GM19035 (cell line): ENCODE measurements around the gene TP53INP2.
"Not testable (repeated sequence)": the region's sequence is repeated elsewhere in the genome, so short reads cannot be mapped to it uniquely, and the experiment has no call there.

ENCODE experiments used
- ATAC-seq: cut with Tn5 transposase; IDR thresholded peaks from one replicate; pipeline ENCODE4 v1.9.1; 2021; ENCODE audit not compliant: unreplicated experiment

The TP53INP2 gene

GRCh38 chr20:34705397-34706301 is 1.5 kb downstream of the TP53INP2 start:
- ATAC-seq, result no peak

GRCh38 chr20:34706302-34706875 is 2.2 kb downstream of the TP53INP2 start:
- ATAC-seq, result no peak

DNA sequence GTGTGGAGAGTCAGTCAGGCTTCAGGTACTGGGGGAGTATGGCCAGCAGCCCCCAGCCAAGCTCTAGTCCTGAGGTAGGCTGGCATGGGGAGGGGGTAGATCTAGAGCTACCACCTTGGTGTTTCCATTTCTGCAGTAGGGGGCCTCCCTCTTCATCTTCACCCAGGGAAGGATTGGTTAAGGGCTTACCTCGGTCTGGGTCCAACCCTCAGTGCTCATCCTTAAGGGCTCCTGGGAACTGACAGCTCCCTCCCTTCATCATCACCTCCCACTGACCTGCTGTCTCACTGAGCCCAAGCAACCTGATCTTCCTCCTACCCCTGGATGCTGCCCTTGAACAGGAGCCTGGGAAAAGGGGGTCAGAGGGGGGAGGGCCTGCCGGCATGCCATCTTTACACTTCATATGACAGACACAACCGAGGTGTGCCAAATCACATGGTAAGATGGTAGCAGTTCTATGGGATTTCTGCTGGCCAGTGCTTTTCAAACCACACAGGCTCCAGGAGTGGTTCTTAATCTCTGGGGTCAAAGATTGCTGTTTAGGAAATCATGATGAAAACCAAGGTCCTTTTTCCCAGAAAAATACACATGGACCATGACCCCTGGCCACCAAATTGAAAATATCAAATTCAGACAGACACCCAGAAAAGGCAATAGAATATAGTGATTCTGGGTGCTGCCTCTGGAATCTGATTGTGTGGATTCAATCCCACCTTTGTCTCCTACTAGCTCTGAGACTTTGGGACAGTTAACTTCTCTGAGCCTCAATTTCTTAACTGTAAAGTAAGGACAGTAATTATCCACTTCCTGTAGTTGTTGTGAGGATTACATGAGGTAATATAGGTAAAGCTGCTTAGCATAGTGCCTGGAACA is 3.0 kb downstream of the TP53INP2 start:
- no peak for ATAC-seq

GRCh38 chr20:34708621-34709043 is 4.5 kb downstream of the TP53INP2 start:
- ATAC-seq, result peak; percentile 12

DNA sequence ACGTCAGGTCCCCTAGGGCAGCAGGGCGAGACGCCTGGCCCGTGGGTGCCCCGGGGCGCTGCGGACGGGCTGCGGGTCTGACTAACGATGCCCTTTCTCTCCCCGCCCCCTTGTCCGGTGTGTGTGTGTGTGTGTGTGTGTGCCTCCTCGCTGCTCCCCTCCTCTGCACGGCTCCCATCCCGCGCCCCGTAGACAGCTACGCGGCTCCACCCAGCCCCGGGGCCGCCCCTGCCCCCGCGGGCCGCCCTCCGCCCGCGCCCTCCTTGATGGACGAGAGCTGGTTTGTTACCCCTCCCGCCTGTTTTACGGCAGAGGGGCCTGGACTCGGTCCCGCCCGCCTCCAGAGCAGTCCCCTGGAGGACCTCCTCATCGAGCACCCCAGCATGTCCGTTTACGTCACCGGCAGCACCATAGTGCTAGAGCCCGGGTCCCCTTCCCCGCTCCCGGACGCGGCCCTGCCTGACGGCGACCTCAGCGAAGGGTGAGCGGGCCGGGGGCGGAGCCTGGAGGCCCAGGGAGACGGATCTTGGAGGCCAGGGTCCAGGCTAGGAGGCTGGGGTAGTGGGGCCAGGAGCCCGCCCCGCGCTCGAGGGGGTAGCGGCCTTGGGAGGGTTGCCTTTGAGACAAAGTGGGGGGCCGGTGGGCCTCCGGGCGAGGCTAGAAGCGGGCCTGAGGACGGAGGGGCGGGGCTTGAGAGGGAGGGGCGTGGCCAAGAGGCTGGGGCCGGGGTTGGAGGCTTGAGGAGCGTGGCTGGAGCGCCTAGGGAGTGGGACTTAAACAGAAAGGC is 5.1 kb downstream of the TP53INP2 start:
- peak; percentile 49 for ATAC-seq

DNA sequence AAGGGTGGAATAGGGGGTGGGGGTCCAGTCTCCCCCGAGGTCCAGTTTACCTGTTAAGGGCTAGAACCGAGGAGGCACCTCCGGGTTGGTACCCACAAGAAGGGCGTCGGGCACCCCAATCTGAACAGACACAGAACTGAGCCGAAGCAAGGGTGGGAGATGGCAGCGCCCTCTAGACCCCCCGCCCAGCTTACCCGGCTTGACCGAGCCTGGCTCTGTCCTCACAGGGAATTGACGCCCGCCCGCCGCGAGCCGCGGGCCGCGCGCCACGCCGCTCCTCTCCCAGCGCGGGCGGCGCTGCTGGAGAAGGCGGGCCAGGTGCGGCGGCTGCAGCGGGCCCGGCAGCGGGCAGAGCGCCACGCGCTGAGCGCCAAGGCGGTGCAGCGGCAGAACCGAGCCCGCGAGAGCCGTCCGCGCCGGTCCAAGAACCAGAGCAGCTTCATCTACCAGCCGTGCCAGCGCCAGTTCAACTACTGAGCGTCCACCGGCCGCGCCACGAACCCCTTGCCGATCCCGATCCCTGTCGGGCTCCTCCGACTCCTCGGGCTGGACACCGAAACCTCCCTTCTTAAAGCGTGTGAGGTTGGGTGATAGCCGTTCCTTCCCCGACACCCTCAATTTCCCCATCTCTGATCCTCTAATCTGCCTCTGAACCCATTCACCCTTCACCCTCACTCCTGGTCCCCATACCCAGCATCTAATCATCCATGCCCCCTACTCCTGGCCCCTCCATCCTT is 5.9 kb downstream of the TP53INP2 start:
- peak; percentile 41 for ATAC-seq

DNA sequence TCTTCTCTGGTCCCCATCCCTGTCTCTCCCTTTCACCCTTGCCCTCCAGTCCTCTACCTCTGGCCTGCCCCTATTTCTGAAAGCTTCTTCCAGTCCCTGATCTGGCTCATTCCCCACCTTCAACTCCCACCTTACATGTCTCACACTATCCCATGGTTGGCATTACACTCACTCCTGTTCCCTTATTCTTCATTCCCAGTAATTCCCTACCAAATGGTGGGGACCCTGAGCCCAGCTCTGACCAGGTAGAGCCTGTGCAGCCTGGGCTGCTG is 6.4 kb downstream of the TP53INP2 start:
- no peak for ATAC-seq

GRCh38 chr20:34710861-34711574 is 6.9 kb downstream of the TP53INP2 start:
- ATAC-seq, result no peak

GRCh38 chr20:34711813-34712430 is 7.8 kb downstream of the TP53INP2 start:
- ATAC-seq, result no peak

GRCh38 chr20:34712525-34713192 is 8.5 kb downstream of the TP53INP2 start:
- no peak for ATAC-seq

DNA sequence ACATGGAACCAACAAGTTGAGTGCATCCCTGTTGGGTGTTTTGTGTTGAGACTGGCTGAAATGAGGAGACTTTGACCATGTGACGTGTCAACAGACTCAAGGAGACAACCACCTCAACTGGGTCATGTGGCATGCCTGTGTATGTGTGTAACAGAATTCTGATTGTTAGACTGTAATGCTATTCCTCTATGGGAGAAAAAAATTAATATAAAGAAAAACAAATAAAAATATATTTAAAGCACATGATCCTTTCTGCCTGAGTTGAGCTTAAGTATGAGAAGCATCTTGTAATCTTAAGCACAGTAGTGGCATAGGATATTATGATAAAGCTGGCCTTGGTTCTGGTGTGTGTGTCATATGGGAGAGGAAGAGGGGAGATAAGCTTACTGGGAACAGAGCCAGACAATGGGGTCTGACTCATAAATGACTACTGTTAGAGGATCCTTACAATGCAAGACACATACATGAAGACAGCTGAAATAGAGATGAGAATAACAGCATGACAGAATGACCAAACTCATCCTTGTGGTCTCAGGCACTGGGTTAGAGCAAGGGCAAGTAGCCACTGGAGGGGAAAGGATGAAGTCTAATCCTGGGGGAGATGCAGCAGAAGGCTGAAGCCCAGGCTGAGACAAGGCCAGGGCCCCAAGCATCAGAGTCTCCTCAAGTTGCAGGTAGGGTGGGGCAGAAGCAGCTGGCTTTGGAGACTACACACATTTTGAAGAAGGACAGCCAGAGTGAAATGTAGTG is 9.2 kb downstream of the TP53INP2 start:
- ATAC-seq, result no peak

GRCh38 chr20:34713944-34714515 is 9.9 kb downstream of the TP53INP2 start:
- not testable (repeated sequence) for ATAC-seq

DNA sequence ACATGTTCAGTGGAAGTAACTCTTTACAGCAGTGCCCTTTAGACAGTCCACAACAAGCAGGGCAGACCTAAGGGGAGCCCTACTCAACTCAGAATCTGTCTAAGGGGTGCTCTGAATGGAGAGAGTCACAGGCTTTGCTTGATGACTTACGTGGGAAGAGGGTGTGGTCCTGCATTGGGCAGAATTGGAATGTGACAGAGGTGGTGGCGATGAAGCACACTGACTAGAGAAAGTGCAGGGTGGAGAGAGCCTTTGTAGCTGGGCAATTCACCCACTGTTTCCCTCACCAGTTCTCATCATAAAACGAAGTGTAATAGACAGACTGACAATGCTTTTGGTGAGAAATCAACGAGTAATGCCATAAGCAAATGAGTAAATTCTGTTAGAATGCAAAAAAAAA is 11.2 kb downstream of the TP53INP2 start:
- ATAC-seq, result no peak

GRCh38 chr20:34716921-34717229 is 12.7 kb downstream of the TP53INP2 start:
- ATAC-seq, result no peak

DNA sequence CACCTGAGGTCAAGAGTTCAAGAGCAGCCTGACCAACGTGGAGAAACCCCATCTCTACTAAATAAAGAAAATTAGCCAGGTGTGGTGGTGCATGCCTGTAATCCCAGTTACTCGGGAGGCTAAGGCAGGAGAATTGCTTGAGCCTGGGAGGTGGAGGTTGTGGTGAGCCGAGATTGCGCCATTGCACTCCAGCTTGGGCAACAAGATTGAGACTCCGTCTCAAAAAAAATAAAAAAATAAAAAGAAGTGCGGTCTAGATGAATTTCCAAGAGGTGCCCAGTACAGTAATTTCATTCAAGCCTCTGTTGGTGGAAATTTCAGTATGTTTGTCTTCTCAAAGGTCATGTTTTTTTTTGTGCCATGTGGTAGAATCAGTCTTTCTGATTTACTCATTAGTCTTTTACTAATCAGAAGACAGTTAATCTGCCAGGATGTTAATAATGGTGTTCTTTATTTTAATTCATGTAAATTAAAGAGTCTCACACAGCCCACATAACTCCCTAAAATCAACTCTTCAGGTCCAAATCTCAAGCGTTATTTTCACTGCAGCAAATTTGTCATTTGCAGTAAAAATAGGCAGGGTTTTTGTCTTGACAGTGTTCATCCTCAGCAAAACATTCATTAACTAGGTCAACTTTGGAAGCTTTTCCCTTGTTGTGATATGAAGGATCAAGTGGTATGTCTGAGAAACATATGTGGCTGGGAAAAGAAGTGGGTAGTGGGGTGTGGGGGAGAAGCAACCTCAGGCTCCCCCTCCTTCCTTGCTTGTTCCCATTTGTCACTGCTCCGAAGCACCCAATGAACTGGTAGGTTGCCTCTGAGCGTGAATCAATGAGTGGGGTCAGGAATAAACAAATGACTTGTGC is 13.3 kb downstream of the TP53INP2 start:
- ATAC-seq, result no peak

GRCh38 chr20:34719242-34720017 is 15.3 kb downstream of the TP53INP2 start:
- peak; percentile 89 for ATAC-seq
